B cell (primary cell): Measurements from ENCODE around the gene EDARADD. TPM values are rescaled to one million over a fixed set of nuclear protein-coding genes. Genes with fewer than 3 reads are reported as not detected.
A peak's percentile ranks its signal among the peaks of the same experiment; 100 is the strongest.

Source experiments
- ATAC-seq: fragments of 200-7000 bp; cut with Tn5 transposase; one replicate; pipeline ENCODE4 v1.10.0; 2021; ENCODE audit warnings: low read depth, mild to moderate bottlenecking, moderate number of reproducible peaks, moderate library complexity
- CTCF ChIA-PET: fragments of 350-600 bp; sonication (Branson Sonifier 250); formaldehyde crosslinking; loops from one replicate; lab custom pipeline; 2021; ENCODE audit warnings: antibody characterized with exemption, inconsistent platforms; lab: Charles Lee
- POLR2A ChIA-PET: fragments of 350-600 bp; sonication (Branson Sonifier 250); formaldehyde crosslinking; loops from one replicate; lab custom pipeline; 2021; ENCODE audit warnings: antibody characterized with exemption; lab: Charles Lee
- DNase-seq: peaks from one replicate; pipeline ENCODE4 v3.0.0; 2013
- H2AFZ ChIP-seq: 2 replicates; pipeline ENCODE4 v1.6.1; 2012; ENCODE audit warnings: mild to moderate bottlenecking, low read depth, low read length; ENCODE audit not compliant: insufficient read depth, poor library complexity, severe bottlenecking
- H3K27ac ChIP-seq, 2 donors: 1 replicate in 1 of 2; 2 replicates in 1 of 2; pipeline ENCODE4 v1.5.1; 2012 to 2013; ENCODE audit warnings: low read length in 2 of 2, mild to moderate bottlenecking in 2 of 2, moderate library complexity in 1 of 2
- H3K27me3 ChIP-seq, 4 experiments: fragments of 200-600 bp in 1 of 4; sonication (generic) in 1 of 4; replicated peaks in 1 of 4; 1 replicate in 2 of 4; 2 replicates in 2 of 4; pipeline versions ENCODE4 v1.6.1 to v1.7.0; 2013 to 2016; ENCODE audit warnings: low read length in 3 of 4, mild to moderate bottlenecking in 2 of 4, mixed read lengths in 1 of 4, moderate library complexity in 1 of 4; ENCODE audit not compliant: insufficient read depth in 4 of 4, control insufficient read depth in 3 of 4; ENCODE audit errors: control extremely low read depth in 1 of 4
- H3K36me3 ChIP-seq, 2 experiments: replicated peaks in 1 of 2; 1 replicate in 1 of 2; 2 replicates in 1 of 2; pipeline versions ENCODE4 v1.6.1 to v1.7.1; 2013; ENCODE audit warnings: low read length in 1 of 2; ENCODE audit not compliant: insufficient read depth in 2 of 2, control insufficient read depth in 1 of 2; ENCODE audit errors: control extremely low read depth in 1 of 2, extremely low read depth in 1 of 2
- H3K4me1 ChIP-seq, 2 donors: fragments of 200-600 bp in 1 of 2; sonication (generic) in 1 of 2; 1 replicate in 1 of 2; 2 replicates in 1 of 2; pipeline versions ENCODE4 v1.5.1 to v1.6.1; 2013 to 2017; ENCODE audit warnings: low read length in 2 of 2; ENCODE audit not compliant: control insufficient read depth in 2 of 2, insufficient read depth in 2 of 2
- H3K4me2 ChIP-seq: replicated peaks from 2 replicates; pipeline ENCODE3; 2012; ENCODE audit warnings: mild to moderate bottlenecking, low read depth, low read length; ENCODE audit not compliant: poor library complexity, severe bottlenecking
- H3K4me3 ChIP-seq, 5 experiments: fragments of 200-600 bp in 1 of 5; sonication (generic) in 1 of 5; 1 replicate in 3 of 5; 2 replicates in 2 of 5; pipeline versions ENCODE4 v1.5.1 to v1.7.0; 2011 to 2016; ENCODE audit warnings: low read length in 4 of 5, mild to moderate bottlenecking in 4 of 5, low read depth in 2 of 5, control low read depth in 1 of 5, moderate library complexity in 1 of 5; ENCODE audit not compliant: insufficient read depth in 1 of 5; ENCODE audit errors: control extremely low read depth in 1 of 5, extremely low read depth in 1 of 5
- H3K79me2 ChIP-seq: fragments of 200-600 bp; sonication (generic); one replicate; pipeline ENCODE4 v1.6.0; 2016; ENCODE audit warnings: low read length; ENCODE audit not compliant: control insufficient read depth, insufficient read depth
- H3K9ac ChIP-seq: fragments of 200-600 bp; sonication (generic); 2 replicates; pipeline ENCODE4 v1.6.1; 2017; ENCODE audit warnings: mild to moderate bottlenecking, low read length, moderate library complexity
- H3K9me3 ChIP-seq, 3 donors: one replicate each; pipeline versions ENCODE4 v1.6.1 to v1.7.1; 2013; ENCODE audit warnings: low read length in 2 of 3; ENCODE audit not compliant: control insufficient read depth in 2 of 3, insufficient read depth in 1 of 3; ENCODE audit errors: control extremely low read depth in 1 of 3
- H4K20me1 ChIP-seq: 2 replicates; pipeline ENCODE4 v1.6.0; 2012; ENCODE audit warnings: mild to moderate bottlenecking, low read length; ENCODE audit not compliant: insufficient read depth, control insufficient read depth, poor library complexity, severe bottlenecking
- H3K27ac Mint-ChIP-seq: one replicate; pipeline ENCODE4 v1.8.0; 2021; ENCODE audit warnings: mixed read lengths
- H3K27me3 Mint-ChIP-seq: one replicate; pipeline ENCODE4 v1.8.0; 2021; ENCODE audit warnings: mixed read lengths
- H3K4me1 Mint-ChIP-seq: one replicate; pipeline ENCODE4 v1.8.0; 2021; ENCODE audit warnings: mixed read lengths
- H3K4me3 Mint-ChIP-seq: one replicate; pipeline ENCODE4 v1.8.0; 2021; ENCODE audit warnings: mixed read lengths
- H3K9me3 Mint-ChIP-seq: one replicate; pipeline ENCODE4 v1.8.0; 2022; ENCODE audit warnings: mixed read lengths; ENCODE audit not compliant: insufficient read depth
- CTCF ChIP-seq: fragments of 200-600 bp; IDR thresholded peaks from one replicate; pipeline ENCODE4 v1.8.0; 2022; ENCODE audit warnings: antibody characterized with exemption, mild to moderate bottlenecking
- EZH2 ChIP-seq: IDR thresholded peaks from 2 replicates; pipeline ENCODE4 v1.6.1; 2012; ENCODE audit warnings: borderline replicate concordance, low read depth, mild to moderate bottlenecking, moderate library complexity, low read length; ENCODE audit not compliant: insufficient read depth, poor library complexity, severe bottlenecking
- WGBS: methylation state at CpG from one replicate; pipeline ENCODE4 v1.1.5; 2013; ENCODE audit warnings: missing lambda C conversion rate; ENCODE audit not compliant: insufficient coverage; 5-methylcytosine and 5-hydroxymethylcytosine counted together
- intact Hi-C: fragments of 100-400 bp; cut with micrococcal nuclease; formaldehyde crosslinking; loops from one replicate; pipeline ENCODE4 v1.10.0; 2022
- polyA plus RNA-seq: library from polyadenylated mRNA; depleted of rRNA; stranded (reverse); fragments of >200 nt; gene quantifications from 2 replicates; pipeline ENCODE4 v1.2.3, GENCODE V29; 2012
- total RNA-seq, 2 donors: library from RNA; stranded (reverse); fragments of 120-200 nt in 1 of 2; gene quantifications; 1 replicate in 1 of 2; 2 replicates in 1 of 2; pipeline versions ENCODE4 v1.2.3 to v1.2.4, GENCODE V29; 2013 to 2022

EDARADD gene
- total and polyA plus RNA-seq, 2 donors (not counting 1 experiment from before 2014, with no cell fraction given): 0.15 TPM; not detected in 1

DNA sequence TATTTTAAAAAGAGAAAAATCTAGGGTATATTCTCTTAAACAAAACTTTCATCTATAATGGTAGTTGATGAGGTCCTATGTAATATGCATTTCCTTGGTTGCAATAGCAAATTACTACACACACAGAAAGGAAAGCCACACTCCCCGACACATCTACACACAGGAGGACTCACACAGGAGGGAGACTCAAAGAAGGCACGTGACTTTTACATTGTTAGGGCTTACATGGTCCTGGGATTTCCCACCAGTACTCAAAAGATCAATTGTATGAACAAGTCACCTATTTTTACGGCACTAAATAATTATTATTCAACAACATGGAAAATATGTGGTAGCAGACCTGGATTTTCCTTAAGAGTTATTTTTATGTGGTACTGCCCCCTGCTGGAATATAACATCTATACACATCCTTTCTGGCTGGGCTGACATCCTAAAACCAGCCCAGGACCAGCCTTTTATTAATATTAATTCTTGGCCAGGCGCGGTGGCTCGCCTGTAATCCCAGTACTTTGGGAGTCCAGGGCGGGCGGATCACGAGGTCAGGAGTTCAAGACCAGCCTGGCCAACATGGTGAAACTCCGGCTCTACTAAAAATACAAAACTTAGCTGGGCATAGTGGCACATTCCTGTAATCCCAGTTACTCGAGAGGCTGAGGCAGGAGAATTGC is 95.8 kb downstream of the EDARADD start:
- POLR2A ChIA-PET: interaction anchor here (0.6 kb wide), 1 partner anchor 9 kb away, joined by 3 read pairs; no protein-coding TSS in a partner anchor
- intact Hi-C loops: loop anchor here (1.0 kb wide), 1 partner anchor 387 kb away; no protein-coding TSS in a partner anchor
- Histone ChIP-seq H3K36me3 (no peaks in the 10 kb centered on the region), H3K9ac (no peak overlapping the region), H4K20me1 (no peaks in the 10 kb centered on the region), H2AFZ (no peak overlapping the region), H3K9me3 (no peaks in the 10 kb centered on the region), H3K4me3 (no peak overlapping the region), H3K27ac (no peak overlapping the region), H3K79me2 (no peaks in the 10 kb centered on the region), H3K27me3 (peaks cover 0 to 10% (median 6%) of the 10 kb centered on the region in 4 experiments), H3K4me1 (no peaks in the 10 kb centered on the region), H3K4me2 (no peak overlapping the region)
- DNase-seq: peak; percentile 65
- no peak overlapping the region for H3K4me3 Mint-ChIP-seq
- peak; percentile 43 for ATAC-seq
- TF ChIP-seq EZH2: no peak
- TF ChIP-seq CTCF: peak; percentile 85
- no peak overlapping the region for H3K27ac Mint-ChIP-seq
- CTCF ChIA-PET: interaction anchor here (0.7 to 8.4 kb wide), 5 partner anchors 17 to 399 kb away, joined by 3 to 174 read pairs (median 3); no protein-coding TSS in a partner anchor
- 52% methylated on average over 8 of the region's 11 CpGs for WGBS
- peaks cover 36% of the 10 kb centered on the region for H3K27me3 Mint-ChIP-seq
- H3K4me1 Mint-ChIP-seq: no peaks in the 10 kb centered on the region
- H3K9me3 Mint-ChIP-seq: no peaks in the 10 kb centered on the region

GRCh38 chr1:236491469-236492136 is 97.5 kb downstream of the EDARADD start:
- Mint-ChIP-seq H3K27ac (no peak overlapping the region), H3K4me1 (no peaks in the 10 kb centered on the region), H3K4me3 (no peak overlapping the region), H3K9me3 (no peaks in the 10 kb centered on the region), H3K27me3 (peaks cover 39% of the 10 kb centered on the region)
- 63% methylated on average over 8 of the region's 10 CpGs for WGBS
- H3K4me2 ChIP-seq: no peak overlapping the region
- intact Hi-C loops: no loop called here
- ChIA-PET CTCF (interaction anchor here (0.8 to 8.4 kb wide), 4 partner anchors 12 to 384 kb away, joined by 3 to 174 read pairs (median 4); no protein-coding TSS in a partner anchor), POLR2A (no interaction called here)
- no peak overlapping the region for H3K9ac ChIP-seq
- H3K4me3 ChIP-seq: no peak overlapping the region
- no peaks in the 10 kb centered on the region for H3K36me3 ChIP-seq
- TF ChIP-seq EZH2 (no peak), CTCF (no peak)
- no peak for DNase-seq
- H2AFZ ChIP-seq: no peak overlapping the region
- H3K27me3 ChIP-seq: peaks cover 0 to 12% (median 6%) of the 10 kb centered on the region in 4 experiments
- no peaks in the 10 kb centered on the region for H4K20me1 ChIP-seq
- H3K79me2 ChIP-seq: no peaks in the 10 kb centered on the region
- H3K27ac ChIP-seq: no peak overlapping the region
- no peaks in the 10 kb centered on the region for H3K9me3 ChIP-seq
- no peaks in the 10 kb centered on the region for H3K4me1 ChIP-seq
- ATAC-seq: no peak
